ENCODE data around the gene LAMP5.

Gene LAMP5

GRCh38 chr20:9566977-9567376 is 52.6 kb downstream of the LAMP5 start:
- Histone ChIP-seq H3K36me3 (no peaks in the 10 kb centered on the region), H3K4me2 (no peak overlapping the region), H3K27me3 (no peaks in the 10 kb centered on the region), H3K4me1 (no peaks in the 10 kb centered on the region), H3K4me3 (no peak overlapping the region), H3K9me3 (replicated peaks in 1 of 11) (no peaks in the 10 kb centered on the region), H3K27ac (no peak overlapping the region), H4K20me1 (no peaks in the 10 kb centered on the region), H3K9ac (no peak overlapping the region)
- no peak for TF ChIP-seq Cebpa-rat (IDR thresholded peaks at IDR 0.05)

- H4K20me1 ChIP-seq, result no peaks in the 10 kb centered on the region
- H3K9ac ChIP-seq, result no peak overlapping the region
- TF ChIP-seq Cebpa-rat (IDR thresholded peaks at IDR 0.05), result no peak
- H3K36me3 ChIP-seq, result no peaks in the 10 kb centered on the region
- no peak overlapping the region for H3K4me3 ChIP-seq
- H3K9me3 ChIP-seq (replicated peaks in 1 of 11), result no peaks in the 10 kb centered on the region
- H3K4me2 ChIP-seq, result no peak overlapping the region
- H3K4me1 ChIP-seq, result no peaks in the 10 kb centered on the region
- no peak overlapping the region for H3K27ac ChIP-seq
- H3K27me3 ChIP-seq, result no peaks in the 10 kb centered on the region
These were observed 56.2 kb downstream of the LAMP5 start for GRCh38 chr20:9570612-9571011.

GRCh38 chr20:9571783-9572182 is 57.4 kb downstream of the LAMP5 start:
- H3K4me1 ChIP-seq, result no peaks in the 10 kb centered on the region
- no peak overlapping the region for H3K4me2 ChIP-seq

GRCh38 chr20:9572670-9573069 is 58.3 kb downstream of the LAMP5 start:
- Histone ChIP-seq H3K9me3 (replicated peaks in 1 of 11) (no peaks in the 10 kb centered on the region), H4K20me1 (no peaks in the 10 kb centered on the region), H3K9ac (no peak overlapping the region), H3K4me2 (no peak overlapping the region), H3K4me3 (no peak overlapping the region), H3K4me1 (peaks cover 0 to 4% (median 0%) of the 10 kb centered on the region in 10 experiments; a peak in 3 of 20 replicates), H3K27ac (no peak overlapping the region), H3K36me3 (no peaks in the 10 kb centered on the region), H3K27me3 (no peaks in the 10 kb centered on the region)
- no peak for TF ChIP-seq Cebpa-rat (IDR thresholded peaks at IDR 0.05)

More at GRCh38 chr20:9571783-9572182, 57.4 kb downstream of the LAMP5 start:
- H3K27ac ChIP-seq, result no peak overlapping the region
- H3K4me3 ChIP-seq, result no peak overlapping the region
- no peaks in the 10 kb centered on the region for H3K9me3 ChIP-seq (replicated peaks in 1 of 11)
- no peak for TF ChIP-seq Cebpa-rat (IDR thresholded peaks at IDR 0.05)
- no peaks in the 10 kb centered on the region for H4K20me1 ChIP-seq
- no peaks in the 10 kb centered on the region for H3K36me3 ChIP-seq
- H3K27me3 ChIP-seq, result no peaks in the 10 kb centered on the region
- H3K9ac ChIP-seq, result no peak overlapping the region

GRCh38 chr20:9573335-9574151 is 59.2 kb downstream of the LAMP5 start:
- Histone ChIP-seq H3K27ac (no peak overlapping the region), H3K4me3 (no peak overlapping the region), H3K4me2 (no peak overlapping the region), H3K9ac (no peak overlapping the region), H3K36me3 (no peaks in the 10 kb centered on the region), H4K20me1 (no peaks in the 10 kb centered on the region), H3K4me1 (peaks cover 0 to 12% (median 7%) of the 10 kb centered on the region in 10 experiments; a peak in 13 of 20 replicates), H3K27me3 (no peaks in the 10 kb centered on the region), H3K9me3 (replicated peaks in 1 of 11) (no peaks in the 10 kb centered on the region)
- no peak for TF ChIP-seq Cebpa-rat (IDR thresholded peaks at IDR 0.05)

GRCh38 chr20:9574181-9574580 is 59.8 kb downstream of the LAMP5 start:
- no peaks in the 10 kb centered on the region for H4K20me1 ChIP-seq
- peaks cover 0 to 19% (median 13%) of the 10 kb centered on the region in 10 experiments; a peak in 15 of 20 replicates for H3K4me1 ChIP-seq
- H3K27ac ChIP-seq, result no peak overlapping the region
- H3K4me2 ChIP-seq, result no peak overlapping the region
- no peaks in the 10 kb centered on the region for H3K36me3 ChIP-seq
- no peaks in the 10 kb centered on the region for H3K27me3 ChIP-seq
- H3K9ac ChIP-seq, result no peak overlapping the region
- TF ChIP-seq Cebpa-rat (IDR thresholded peaks at IDR 0.05), result no peak
- no peak overlapping the region for H3K4me3 ChIP-seq
- H3K9me3 ChIP-seq (replicated peaks in 1 of 11), result no peaks in the 10 kb centered on the region

- Histone ChIP-seq H3K9ac (no peak overlapping the region), H3K4me2 (no peak overlapping the region)
These were observed 60.4 kb downstream of the LAMP5 start for GRCh38 chr20:9574776-9575175.

GRCh38 chr20:9575836-9576235 is 61.4 kb downstream of the LAMP5 start:
- Histone ChIP-seq H3K4me3 (no peak overlapping the region), H3K36me3 (no peaks in the 10 kb centered on the region), H3K4me1 (peaks cover 0 to 20% (median 14%) of the 10 kb centered on the region in 10 experiments; a peak in 15 of 20 replicates), H3K9ac (no peak overlapping the region), H3K4me2 (no peak overlapping the region), H3K9me3 (replicated peaks in 1 of 11) (0 out of 22 replicates have a peak, but pooled peaks cover 0 to 4% (median 0%) of the 10 kb centered on the region in 11 experiments), H4K20me1 (no peaks in the 10 kb centered on the region), H3K27me3 (no peaks in the 10 kb centered on the region), H3K27ac (no peak overlapping the region)
- TF ChIP-seq Cebpa-rat (IDR thresholded peaks at IDR 0.05), result no peak

More at GRCh38 chr20:9574776-9575175, 60.4 kb downstream of the LAMP5 start:
- H3K4me3 ChIP-seq, result no peak overlapping the region
- no peaks in the 10 kb centered on the region for H3K9me3 ChIP-seq (replicated peaks in 1 of 11)
- H3K27me3 ChIP-seq, result no peaks in the 10 kb centered on the region
- no peak overlapping the region for H3K27ac ChIP-seq
- TF ChIP-seq Cebpa-rat (IDR thresholded peaks at IDR 0.05), result no peak
- H4K20me1 ChIP-seq, result no peaks in the 10 kb centered on the region
- no peaks in the 10 kb centered on the region for H3K36me3 ChIP-seq
- peaks cover 0 to 20% (median 14%) of the 10 kb centered on the region in 10 experiments; a peak in 15 of 20 replicates for H3K4me1 ChIP-seq

- no peaks in the 10 kb centered on the region for H3K27me3 ChIP-seq
- H3K27ac ChIP-seq, result no peak overlapping the region
- H3K9me3 ChIP-seq (replicated peaks in 1 of 11), result 0 out of 22 replicates have a peak, but pooled peaks cover 0 to 4% (median 0%) of the 10 kb centered on the region in 11 experiments
- no peak overlapping the region for H3K4me2 ChIP-seq
- H3K4me1 ChIP-seq, result peaks cover 6 to 21% (median 16%) of the 10 kb centered on the region in 10 experiments; a peak in 15 of 20 replicates
- H3K4me3 ChIP-seq, result no peak overlapping the region
- no peaks in the 10 kb centered on the region for H4K20me1 ChIP-seq
- H3K9ac ChIP-seq, result no peak overlapping the region
- no peaks in the 10 kb centered on the region for H3K36me3 ChIP-seq
- no peak for TF ChIP-seq Cebpa-rat (IDR thresholded peaks at IDR 0.05)
These were observed 62.3 kb downstream of the LAMP5 start for GRCh38 chr20:9576695-9577094.
